GM18873 (cell line): ENCODE results near the gene PRKAR2B.
A peak's percentile ranks its signal among the peaks of the same experiment; 100 is the strongest.

Experiments used
- ATAC-seq: cut with Tn5 transposase; IDR thresholded peaks from one replicate; pipeline ENCODE4 v1.9.1; 2021; ENCODE audit warnings: mild to moderate bottlenecking, moderate library complexity, moderate number of reproducible peaks; ENCODE audit not compliant: unreplicated experiment, low FRiP score

Gene PRKAR2B

DNA sequence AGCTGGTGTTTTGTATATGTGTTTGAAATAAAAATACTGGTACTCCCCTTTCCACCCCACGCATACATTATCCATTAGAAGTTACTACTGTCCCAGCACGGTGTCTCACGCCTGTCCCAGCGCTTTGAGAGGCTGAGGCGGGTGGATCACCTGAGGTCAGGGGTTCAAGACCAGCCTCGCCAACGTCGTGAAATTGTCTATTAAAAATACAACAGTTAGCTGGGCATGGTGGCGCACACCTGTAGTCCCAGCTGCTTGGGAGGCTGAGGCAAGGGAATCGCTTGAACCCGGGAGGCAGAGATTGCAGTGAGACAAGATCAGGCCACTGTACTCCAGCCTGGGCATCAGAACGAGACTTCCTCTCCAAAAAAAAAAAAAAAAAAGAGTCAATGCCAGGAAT, 127.0 kb downstream of the PRKAR2B start:
- ATAC-seq, result no peak

DNA sequence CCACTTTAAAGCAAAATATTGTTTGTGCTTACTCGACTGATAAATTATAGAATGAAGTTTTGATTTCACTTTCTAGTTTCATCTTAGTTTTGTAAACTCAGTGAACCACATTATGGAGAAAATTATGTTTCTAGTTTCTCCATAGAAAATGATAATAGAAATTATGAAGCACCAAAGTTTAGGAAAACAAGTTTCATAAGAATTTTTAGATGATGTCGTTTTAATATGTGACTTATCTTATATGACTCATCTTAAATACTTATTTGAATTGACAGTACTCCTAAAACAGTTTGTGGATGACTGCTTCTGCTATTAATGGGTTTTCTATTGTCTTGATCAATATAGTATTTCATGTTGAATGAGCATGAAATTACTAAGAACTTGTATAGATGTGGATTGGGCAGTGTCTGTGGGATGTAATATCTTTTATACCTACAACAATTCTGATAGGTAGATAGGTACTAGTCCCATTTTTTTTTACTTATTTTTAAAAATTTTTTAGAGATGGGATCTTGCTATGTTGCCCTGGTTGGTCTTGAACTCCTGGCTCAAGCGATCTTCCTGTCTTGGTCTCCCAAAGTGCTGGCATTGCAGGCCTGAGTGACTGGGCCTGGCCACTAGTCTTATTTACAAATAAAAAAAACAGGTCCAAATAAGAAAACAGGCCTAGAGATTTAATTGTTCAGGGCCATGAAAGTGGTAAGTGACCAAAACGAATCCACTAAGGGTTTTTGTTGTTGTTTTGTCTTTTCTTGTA, 127.9 kb downstream of the PRKAR2B start:
- ATAC-seq, result no peak

DNA sequence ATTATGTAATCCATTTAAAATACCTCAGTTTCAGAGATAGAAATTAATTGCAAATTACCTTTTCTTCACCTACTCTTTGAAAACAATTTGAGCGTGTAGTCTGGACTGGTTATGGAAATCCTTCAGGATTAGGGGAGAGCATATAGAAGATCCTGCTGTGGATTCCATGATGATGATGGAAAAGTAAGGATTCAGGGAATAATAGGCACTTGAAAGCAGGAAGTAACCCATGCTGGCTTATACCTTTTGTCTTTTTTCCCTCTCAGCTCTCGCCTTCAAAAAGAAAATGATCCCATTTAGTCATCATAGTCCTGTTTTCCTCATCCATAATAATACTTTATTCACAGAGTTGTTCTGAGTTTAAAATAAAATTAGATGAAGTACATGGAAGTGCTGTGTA, 128.7 kb downstream of the PRKAR2B start:
- ATAC-seq, result no peak

DNA sequence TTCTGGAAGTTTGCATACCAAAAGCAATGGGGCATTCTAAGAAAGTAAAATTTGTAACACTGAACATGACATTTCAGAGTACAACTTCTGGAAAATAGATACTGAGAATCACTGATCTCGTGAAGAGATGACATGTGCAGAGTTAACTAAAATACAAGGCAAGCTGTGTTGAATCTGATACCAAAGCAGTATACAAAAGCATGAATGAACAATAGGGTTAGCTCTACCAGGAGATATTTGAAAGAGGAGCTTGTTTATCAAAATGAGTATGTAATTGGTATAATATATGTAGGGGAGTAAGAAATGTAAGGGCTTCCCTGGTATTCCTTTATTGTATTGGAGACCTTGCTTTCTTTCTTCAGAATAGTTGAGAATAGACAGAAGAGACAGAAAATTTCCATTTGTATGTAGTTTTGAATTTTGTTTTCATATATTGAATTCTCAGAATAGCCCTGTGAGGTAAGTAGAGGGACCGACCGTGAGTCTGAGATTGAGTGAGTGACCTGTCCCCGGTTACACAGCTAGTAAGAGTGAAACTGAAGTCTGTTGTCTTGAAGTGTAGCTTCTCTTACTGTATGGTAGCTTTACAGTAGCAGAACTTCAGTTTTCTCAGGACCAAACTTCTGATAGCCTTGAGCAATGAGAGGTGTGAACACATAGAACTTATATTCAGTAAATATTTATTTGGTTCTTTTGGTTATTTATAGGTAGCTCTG, 129.3 kb downstream of the PRKAR2B start:
- peak; percentile 42 for ATAC-seq

DNA sequence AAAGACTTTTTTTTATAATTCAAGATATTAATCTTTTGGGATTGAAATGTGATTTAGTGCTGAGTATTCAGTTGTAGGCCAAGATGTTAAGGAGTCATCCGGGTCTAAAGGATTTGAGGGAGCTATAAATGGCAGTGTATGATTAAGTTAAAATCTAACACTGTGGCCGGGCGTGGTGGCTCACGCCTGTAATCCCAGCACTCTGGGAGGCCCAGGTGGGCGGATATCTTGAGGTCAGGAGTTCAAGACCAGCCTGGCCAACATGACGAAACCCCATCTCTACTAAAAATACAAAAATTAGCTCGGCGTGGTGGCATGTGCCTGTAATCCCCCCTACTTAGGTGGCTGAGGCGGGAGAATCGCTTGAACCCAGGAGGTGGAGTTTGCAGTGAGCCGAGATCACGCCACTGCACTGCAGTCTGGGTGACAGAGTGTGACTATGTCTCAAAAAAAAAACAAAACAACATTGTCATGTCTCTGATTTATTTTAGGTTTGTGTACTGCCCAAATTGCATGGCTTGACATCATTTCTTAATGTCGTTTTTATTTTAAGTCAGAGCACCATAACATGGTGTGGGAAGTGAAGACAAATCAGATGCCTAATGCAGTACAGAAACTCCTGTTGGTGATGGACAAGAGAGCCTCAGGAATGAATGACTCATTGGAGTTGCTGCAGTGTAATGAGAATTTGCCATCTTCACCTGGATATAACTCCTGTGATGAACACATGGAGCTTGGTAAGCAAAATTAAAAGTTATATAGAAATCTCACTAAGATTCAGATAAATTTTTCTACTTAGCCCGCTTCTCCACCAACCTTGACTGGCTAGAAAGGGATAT, 135.0 kb downstream of the PRKAR2B start:
- ATAC-seq, result no peak

DNA sequence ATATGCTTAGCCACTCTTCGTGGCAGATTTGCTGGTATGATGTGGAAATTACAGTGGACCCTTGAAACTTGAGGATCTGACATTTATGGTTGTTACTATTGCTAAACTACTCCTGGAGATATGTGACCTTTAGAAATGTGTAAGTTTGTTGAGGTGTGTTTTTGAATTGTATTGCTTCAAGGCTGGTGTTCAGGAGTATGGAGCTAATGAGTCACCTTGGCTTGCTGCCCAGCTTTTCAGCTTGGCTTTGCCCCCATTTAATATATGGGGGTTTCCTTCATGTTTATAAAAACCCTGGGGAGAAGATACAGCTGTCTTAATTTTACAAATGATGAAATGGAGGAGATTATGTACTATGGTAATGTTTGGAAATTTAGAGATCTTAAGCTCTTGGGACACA, 135.9 kb downstream of the PRKAR2B start:
- ATAC-seq, result no peak

DNA sequence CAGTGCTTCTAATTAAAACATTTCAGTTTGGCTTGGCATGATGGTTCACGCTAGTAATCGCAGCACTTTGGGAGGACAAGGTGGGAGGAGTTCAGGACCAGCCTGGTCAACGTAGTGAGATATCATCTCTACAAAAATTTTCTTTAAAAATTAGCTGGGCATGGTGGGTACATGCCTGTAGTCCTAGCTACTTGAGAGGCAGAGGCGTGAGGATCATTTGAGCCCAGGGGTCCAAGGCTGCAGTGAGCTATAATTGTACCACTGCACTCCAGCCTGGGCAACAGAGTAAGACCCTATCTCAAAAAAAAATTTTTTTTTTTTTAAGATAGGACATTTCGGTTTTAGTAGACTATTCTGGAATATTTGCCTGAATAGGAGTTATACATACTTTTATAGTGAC, 136.7 kb downstream of the PRKAR2B start:
- ATAC-seq, result no peak

DNA sequence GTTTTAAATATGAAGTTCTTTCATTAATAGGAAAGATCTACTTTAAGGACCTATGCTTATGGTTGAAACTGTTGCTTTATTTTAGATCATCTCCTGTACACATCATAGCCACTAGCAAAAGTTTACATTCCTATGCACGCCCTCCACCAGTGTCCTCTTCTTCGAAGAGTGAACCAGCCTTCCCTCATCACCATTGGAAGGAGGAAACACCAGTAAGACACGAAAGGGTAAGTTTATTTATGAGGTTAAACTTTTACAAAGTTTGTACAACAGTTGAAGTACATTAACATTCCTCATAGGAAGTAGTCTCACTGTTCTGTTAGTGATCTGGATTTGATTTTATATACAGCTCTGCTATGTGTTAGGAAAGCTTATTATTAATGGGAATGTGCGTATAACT, 141.2 kb downstream of the PRKAR2B start:
- no peak for ATAC-seq

DNA sequence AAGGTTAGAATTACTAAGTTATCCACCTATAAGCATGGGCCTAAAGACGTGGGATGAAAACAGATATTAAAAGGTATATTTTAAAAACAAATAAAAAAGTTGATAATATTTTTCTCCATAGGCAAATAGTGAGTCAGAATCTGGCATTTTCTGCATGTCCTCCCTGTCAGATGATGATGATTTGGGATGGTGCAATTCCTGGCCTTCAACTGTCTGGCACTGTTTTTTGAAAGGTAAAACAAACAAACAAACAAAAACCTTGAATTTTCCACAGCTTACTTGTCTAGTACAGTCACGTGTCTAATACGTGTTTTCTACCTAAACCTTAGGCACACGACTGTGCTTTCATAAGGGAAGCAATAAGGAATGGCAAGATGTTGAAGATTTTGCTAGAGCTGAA, 141.7 kb downstream of the PRKAR2B start:
- ATAC-seq, result no peak

DNA sequence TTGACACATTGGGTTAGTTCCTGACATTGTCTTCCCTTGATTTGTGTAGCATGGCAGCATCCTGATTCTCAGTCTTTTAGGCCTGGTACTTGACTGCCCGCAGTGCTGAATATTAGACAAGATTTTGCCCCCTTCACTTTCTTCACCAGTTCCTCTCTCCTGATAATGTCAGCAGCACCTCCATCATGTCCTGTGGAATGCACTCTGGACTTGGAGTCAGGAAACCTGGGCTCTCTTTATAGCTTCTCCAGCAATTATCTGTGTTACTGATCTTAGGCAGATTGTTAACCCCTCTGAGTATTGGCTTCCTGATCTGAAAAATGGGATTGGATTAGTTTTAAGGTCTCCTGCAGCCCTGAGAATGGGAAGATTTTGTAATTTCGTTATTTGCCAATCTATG, 143.3 kb downstream of the PRKAR2B start:
- no peak for ATAC-seq

DNA sequence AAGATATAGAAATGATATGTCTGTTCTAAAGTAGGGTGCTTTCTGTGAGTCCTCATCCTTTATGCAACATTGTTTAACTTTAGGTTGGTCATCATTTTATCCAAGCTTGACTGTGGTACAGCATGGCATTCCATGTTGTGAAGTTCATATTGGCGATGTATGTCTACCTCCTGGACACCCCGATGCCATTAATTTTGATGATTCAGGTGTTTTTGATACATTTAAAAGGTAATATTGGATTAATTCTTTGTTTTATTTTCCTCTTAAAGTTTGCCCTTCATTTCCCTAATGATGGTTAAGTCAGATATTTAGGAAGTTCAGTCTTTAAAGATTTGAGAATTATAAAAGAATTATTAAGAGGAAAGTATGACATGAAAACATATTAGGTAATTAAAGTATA, 145.6 kb downstream of the PRKAR2B start:
- ATAC-seq, result no peak

DNA sequence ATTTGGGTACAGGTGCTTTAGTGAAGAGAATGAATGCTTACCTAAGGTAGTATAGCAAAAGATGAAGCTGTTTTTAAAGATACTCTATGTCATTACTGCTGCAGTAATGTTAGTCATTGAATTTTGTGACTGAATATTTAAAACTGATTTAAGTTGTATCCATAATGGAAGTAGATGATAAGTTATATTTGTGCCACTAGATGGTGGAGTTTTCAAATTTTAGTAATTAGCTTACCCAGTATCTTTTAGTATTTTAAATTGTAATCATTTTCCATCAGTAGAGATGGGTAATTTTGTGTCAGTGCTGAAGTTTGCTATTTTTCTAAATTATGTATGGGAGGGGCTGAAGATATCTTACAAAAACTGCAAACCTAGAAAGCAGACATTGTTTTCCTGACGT, 149.5 kb downstream of the PRKAR2B start:
- ATAC-seq, result no peak

DNA sequence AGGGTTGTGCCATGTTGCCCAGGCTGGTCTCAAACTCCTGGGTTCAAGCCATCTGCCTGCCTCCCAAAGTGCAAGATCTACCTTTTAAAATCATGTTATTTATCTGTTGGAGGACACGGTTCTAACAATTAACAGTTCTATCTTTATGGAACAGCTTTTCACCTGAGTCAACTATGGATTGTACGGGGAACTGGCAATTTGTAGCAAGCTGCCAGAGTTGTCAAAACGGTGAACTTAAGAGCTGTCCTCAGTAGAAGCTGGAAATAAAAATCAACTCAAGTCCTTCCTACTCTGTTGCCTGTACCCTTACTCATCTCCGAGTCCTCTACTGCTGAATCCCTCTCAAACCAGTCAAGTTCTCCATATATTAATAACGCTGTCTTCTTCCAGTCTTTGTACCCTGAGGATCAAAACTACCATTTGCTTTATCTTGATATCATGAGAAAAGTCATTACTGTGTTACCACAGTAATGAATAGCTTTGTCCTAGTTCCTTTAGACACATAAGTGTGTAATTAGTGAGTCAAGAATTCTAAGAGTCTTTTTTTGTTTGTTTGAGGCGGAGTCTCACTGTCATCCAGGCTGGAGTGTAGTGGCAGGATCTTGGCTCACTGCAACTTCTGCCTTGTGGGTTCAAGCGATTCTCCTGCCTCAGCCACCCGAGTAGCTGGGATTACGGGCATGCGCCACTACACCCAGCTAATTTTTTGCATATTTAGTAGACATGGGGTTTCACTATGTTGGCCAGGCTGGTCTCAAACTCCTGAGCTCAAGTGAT, 152.5 kb downstream of the PRKAR2B start:
- ATAC-seq, result no peak

DNA sequence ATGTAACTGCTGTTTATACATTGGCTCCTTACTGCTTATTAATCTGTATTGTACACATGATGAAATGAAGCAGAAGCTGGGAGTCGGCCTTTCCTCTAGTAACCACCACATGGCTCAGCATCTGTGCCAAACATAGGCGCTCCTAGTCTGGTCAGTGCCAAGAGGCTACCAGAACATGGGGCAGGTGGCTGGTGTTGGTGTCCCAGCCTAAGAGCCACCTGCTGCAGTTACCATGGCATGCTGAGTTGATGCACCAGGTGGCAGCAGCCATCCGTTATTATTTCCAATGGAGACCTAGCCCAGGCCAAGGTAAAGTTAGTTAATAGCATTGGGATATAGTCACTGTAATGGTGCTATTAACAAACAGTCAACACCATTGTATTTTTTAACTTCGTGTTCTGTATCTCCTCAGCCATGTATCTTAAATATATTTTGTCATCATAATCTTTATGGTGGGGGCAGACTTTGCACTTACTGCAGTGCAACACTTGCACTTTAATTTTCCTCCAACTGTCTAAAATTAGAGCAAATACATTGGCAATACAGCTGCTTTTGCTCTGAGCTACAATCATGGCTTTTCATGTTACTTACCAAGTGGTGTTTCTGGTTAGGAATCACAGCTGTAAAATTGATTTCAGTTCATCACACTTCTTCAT, 157.4 kb downstream of the PRKAR2B start:
- no peak for ATAC-seq

DNA sequence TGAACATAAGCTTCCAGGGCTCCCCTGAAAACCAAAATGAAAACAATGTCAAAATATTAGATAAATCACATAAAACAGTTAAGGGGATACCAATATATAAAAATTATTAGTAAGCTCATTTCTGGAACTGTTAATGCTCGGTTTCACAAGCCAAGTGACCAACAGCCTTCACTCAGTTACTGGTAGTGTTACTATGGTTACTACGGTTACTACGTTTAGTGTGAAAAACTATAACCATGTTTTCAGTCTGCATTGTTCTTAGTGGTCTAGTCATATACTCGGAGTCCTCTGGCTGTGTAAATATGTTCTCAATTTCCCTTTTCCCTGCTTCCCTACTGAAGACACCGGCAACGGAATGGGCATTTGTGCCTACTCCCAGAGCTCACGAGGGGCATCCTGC, 159.1 kb downstream of the PRKAR2B start:
- ATAC-seq, result no peak

DNA sequence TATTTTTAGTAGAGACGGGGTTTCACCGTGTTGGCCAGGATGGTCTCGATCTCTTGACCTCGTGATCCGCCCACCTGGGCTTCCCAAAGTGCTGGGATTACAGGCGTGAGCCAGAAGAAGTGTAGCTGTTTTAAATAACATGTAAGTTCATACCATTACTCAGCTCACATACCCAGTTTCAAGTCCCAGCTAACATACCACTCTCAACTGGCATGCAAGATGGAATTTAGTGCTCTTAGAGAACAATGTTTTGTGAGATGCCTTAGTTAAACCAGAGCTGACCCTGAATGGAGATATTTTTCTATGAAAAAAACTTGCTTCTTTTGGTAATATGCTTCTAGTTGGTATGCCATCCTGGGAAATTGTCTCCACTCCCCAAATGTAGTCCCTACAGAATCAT, 161.6 kb downstream of the PRKAR2B start:
- ATAC-seq, result no peak

DNA sequence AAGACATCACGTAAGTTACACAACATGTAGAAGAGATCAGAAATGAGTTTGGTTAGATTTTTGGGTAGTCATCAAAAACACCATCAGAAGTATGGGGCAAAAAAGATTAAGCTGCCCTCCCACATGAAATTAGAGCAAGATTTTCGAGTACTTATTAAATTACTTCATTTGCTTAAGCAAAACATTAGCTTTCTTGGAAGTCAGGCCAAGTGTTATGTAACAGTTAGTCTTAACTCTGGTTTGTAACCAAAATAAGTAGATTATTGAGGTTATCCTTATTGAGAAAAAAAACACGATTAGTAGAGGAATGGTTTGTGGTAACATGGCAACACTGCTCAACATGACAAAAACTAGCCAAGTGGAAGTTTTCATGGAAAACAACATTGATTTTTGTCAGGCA, 162.2 kb downstream of the PRKAR2B start:
- no peak for ATAC-seq

DNA sequence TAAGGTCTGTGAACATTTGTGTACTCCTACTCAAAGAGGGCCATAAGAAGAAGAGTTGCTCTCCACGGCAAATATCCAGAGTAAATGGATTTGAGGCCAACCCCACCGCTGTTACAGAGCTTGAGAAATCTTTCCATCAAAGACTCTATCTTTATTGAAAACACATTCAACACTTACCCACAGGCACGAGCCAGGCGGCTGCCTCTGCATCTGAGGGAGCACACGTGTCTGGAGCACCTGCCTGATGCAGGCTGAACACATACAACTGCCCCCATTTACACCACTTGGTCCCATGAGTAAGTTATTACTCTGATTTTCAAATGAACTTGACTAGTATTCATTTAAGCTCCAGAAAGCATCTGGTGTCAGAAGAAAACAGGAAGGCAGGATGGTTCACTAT, 163.0 kb downstream of the PRKAR2B start:
- no peak for ATAC-seq

DNA sequence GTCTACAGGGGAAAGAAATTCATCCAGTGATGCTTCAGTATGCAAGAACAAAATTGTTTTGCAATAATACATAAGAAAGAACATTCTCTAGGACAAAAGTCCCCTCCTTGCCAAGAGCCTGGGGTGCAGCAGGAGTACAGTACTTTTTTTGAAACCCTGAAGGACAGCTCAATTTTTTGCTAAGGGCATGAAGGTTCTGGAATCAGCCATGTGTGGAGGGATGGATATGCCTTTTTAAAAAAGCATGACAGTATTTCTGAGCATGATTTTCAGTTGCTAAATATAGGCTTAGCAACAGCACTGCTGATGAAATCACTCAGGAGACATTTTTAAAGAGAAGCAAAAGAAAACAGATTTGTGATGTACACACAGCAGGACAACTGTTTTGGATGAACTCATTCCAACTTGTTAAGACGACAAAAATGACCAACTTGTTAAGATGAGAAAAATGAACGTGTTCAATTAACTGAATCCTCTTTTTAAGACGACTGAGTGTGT, 163.6 kb downstream of the PRKAR2B start:
- ATAC-seq, result no peak

DNA sequence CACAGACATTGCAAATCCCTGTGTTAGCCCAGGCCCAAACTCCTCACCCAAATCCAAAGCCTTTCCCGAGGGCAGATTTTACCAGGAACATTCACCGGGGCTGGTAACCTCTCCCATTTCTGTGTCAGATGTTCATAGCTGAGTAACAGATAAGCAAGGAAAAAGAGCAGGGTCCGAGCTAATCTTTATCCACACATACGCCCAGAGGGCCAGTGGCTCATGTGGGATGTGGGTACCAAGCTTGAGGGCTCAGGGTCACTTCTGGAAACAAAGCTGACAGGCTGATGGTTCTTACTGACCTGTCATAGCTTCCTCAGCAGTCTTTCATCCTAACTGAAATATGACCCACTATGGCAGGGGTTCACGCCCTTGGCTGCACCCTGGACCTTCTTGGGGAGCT, 164.1 kb downstream of the PRKAR2B start:
- ATAC-seq, result no peak
